ENCODE measurements around the gene TTLL3. TPM values are rescaled to one million over a fixed set of nuclear protein-coding genes. Genes with fewer than 3 reads are reported as not detected.

The TTLL3 gene
- total RNA-seq, 5 donors from 2014 or later (not counting 1 experiment from before 2014, with no cell fraction given) = 59.8 to 94.9 (median 67.4) TPM

DNA sequence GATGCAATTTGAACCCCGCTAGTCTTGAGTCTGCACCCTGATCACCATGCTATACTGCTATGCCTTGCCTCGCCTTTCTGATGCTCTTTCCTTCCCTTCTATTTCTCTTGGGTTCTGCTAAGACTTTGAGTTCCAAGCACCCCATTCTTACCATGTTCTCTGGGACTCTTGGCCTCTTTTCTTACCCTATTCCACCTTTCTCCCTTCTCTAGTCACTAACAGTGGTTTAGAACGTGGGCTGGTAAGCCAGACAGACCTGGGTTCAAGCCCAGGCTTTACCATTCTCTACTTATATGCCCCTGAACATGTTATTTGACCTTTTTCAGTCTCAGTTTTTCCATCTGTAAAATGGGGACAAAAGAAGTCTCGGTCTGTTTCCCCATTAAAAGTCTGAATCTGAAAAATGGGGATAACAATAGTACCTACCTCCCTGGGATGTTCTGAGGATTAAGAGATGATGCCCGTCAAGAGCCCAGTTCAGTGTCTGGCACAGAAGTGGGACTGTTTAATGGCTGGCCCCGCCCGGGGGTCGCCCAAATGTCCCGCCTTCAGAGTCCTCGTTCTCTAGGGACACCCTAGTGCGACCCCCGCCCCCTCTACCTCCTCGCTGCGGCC is 18.2 kb upstream of the TTLL3 start:
- ChIA-PET POLR2A (interaction anchor here (0.9 to 1.1 kb wide), 3 partner anchors 11 to 99 kb away, joined by 3 to 7 read pairs (median 4); partner anchors contain the start of gene JAGN1 (in 1 of the 2)), CTCF (interaction anchor here in 1 of 2 donors (1.1 kb wide), 2 partner anchors 16 to 100 kb away, joined by 3 read pairs; no protein-coding TSS in a partner anchor)
- peaks cover 69 to 75% (median 71%) of the 10 kb centered on the region in 3 donors for H3K4me1 Mint-ChIP-seq
- peaks cover 30 to 64% of the 10 kb centered on the region in 2 experiments for H3K4me1 ChIP-seq (ENCODE audit: control insufficient read depth in 1 of 2, extremely low read depth in 1 of 2, insufficient read depth in 2 of 2, low read length in 2 of 2)
- peaks cover 33% of the 10 kb centered on the region for H3K36me3 Mint-ChIP-seq
- H3K27ac ChIP-seq (ENCODE audit: low read length) = peak overlapping the region; percentile 87
- H3K27me3 Mint-ChIP-seq = no peaks in the 10 kb centered on the region
- DNase-seq (no peak), ATAC-seq (replicated peaks in 1 of 4) (no peak)
- H3K9me3 Mint-ChIP-seq = no peaks in the 10 kb centered on the region
- H3K4me3 Mint-ChIP-seq = peak overlapping the region; percentile 95 to 99 (median 96)
- no peaks in the 10 kb centered on the region for H3K27me3 ChIP-seq (replicated peaks in 1 of 2; ENCODE audit: control insufficient read depth in 2 of 2, extremely low read depth in 1 of 2, insufficient read depth in 2 of 2, low read length in 1 of 2)
- peaks cover 3 to 49% of the 10 kb centered on the region in 2 donors for H3K36me3 ChIP-seq (ENCODE audit: control insufficient read depth in 2 of 2, extremely low read depth in 1 of 2, insufficient read depth in 1 of 2, low read length in 1 of 2)
- WGBS (ENCODE audit: insufficient coverage) = 6% methylated on average over 12 of the region's 14 CpGs
- no peaks in the 10 kb centered on the region for H3K9me3 ChIP-seq
- H3K4me3 ChIP-seq (ENCODE audit: control insufficient read depth in 1 of 2, extremely low read depth in 1 of 2, low read length in 1 of 2) = peak overlapping the region; percentile 82 to 92
- H3K27ac Mint-ChIP-seq = peak overlapping the region; percentile 100

- Histone ChIP-seq H3K9me3 (no peaks in the 10 kb centered on the region), H3K36me3 (ENCODE audit: control insufficient read depth in 2 of 2, extremely low read depth in 1 of 2, insufficient read depth in 1 of 2, low read length in 1 of 2) (peaks cover 4 to 49% of the 10 kb centered on the region in 2 donors), H3K27me3 (replicated peaks in 1 of 2; ENCODE audit: control insufficient read depth in 2 of 2, extremely low read depth in 1 of 2, insufficient read depth in 2 of 2, low read length in 1 of 2) (no peaks in the 10 kb centered on the region), H3K27ac (ENCODE audit: low read length) (peak within 1 kb of the TSS; percentile 87), H3K4me3 (ENCODE audit: control insufficient read depth in 1 of 2, extremely low read depth in 1 of 2, low read length in 1 of 2) (peak within 1 kb of the TSS; percentile 82 to 92), H3K4me1 (ENCODE audit: control insufficient read depth in 1 of 2, extremely low read depth in 1 of 2, insufficient read depth in 2 of 2, low read length in 2 of 2) (peaks cover 29 to 57% of the 10 kb centered on the region in 2 experiments)
- Mint-ChIP-seq H3K4me1 (peaks cover 70 to 76% (median 73%) of the 10 kb centered on the region in 3 donors), H3K9me3 (no peaks in the 10 kb centered on the region), H3K36me3 (peaks cover 34% of the 10 kb centered on the region), H3K27ac (peak within 1 kb of the TSS; percentile 100), H3K27me3 (no peaks in the 10 kb centered on the region), H3K4me3 (peak within 1 kb of the TSS; percentile 95 to 99 (median 96))
- CTCF ChIA-PET = interaction anchor here (0.5 to 1.4 kb wide), 12 partner anchors 8 to 471 kb away, joined by 3 to 9 read pairs (median 3); partner anchors contain the start of gene MTMR14 (in 1 of the 2)
- 0% methylated on average over 63 of the region's 65 CpGs for WGBS (ENCODE audit: insufficient coverage)
- peak; percentile 84 to 89 (median 86) for ATAC-seq (replicated peaks in 1 of 4)
- POLR2A ChIA-PET = interaction anchor here (0.5 to 1.1 kb wide), 7 partner anchors 11 to 112 kb away, joined by 3 to 10 read pairs (median 4); partner anchors contain the start of genes JAGN1 (in 1 of the 2) and OGG1 (in 1 of the 2)
- peak; percentile 78 to 95 (median 89) for DNase-seq
Observed at GRCh38 chr3:9792405-9793160, 17.5 kb upstream of the TTLL3 start, which contains the start of the genes ARPC4 and TADA3. Gene ARPC4 (plus strand): TSS chr3:9793082. CDS start chr3:9793122, 40 bp downstream. Gene TADA3 (minus strand): TSS chr3:9792473. CDS start chr3:9791466, 1,007 bp downstream.

DNA sequence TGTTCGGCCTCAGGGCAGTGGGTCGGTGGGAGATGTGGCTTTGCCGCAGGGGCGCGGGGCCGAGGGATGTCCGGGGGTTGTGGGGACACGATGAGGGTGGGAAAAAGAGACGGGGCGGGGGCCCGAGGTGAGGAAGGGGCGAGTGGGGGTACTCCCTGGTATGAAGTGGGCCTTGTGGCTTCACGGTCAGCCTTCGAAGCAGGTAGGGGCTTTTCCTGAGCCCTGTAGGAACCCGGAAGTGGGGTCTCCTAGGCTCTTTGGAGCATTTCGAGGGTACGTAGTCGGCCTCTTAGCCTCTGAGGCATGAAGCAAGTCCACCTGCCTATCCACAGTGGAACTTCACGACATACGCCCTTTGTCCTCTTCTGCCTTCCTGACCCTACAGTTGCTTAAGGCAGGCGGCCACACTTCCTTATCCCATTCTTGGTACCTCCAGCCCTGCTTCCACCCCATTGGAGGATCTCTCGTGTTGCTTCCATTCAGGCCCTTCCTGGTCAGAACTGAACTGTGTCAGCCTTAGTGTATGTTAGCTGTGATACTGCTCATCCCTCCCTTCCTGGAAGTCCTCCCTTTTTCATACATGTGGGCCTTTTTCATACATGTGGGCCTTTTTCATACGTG is 16.8 kb upstream of the TTLL3 start:
- DNase-seq (peak in 4 of 35 experiments; percentile 13 to 52 (median 20)), ATAC-seq (replicated peaks in 1 of 4) (no peak)
- peak overlapping the region; percentile 95 to 99 (median 96) for H3K4me3 Mint-ChIP-seq
- H3K27me3 ChIP-seq (replicated peaks in 1 of 2; ENCODE audit: control insufficient read depth in 2 of 2, extremely low read depth in 1 of 2, insufficient read depth in 2 of 2, low read length in 1 of 2) = no peaks in the 10 kb centered on the region
- H3K27ac ChIP-seq (ENCODE audit: low read length) = peak overlapping the region; percentile 87
- H3K9me3 Mint-ChIP-seq = no peaks in the 10 kb centered on the region
- ChIA-PET CTCF (interaction anchor here (0.6 to 1.4 kb wide), 10 partner anchors 15 to 470 kb away, joined by 3 to 9 read pairs (median 3); partner anchors contain the start of gene MTMR14 (in 1 of the 2)), POLR2A (interaction anchor here (0.5 to 1.1 kb wide), 7 partner anchors 10 to 111 kb away, joined by 3 to 10 read pairs (median 4); partner anchors contain the start of genes JAGN1 (in 1 of the 2) and OGG1 (in 1 of the 2))
- peak overlapping the region; percentile 82 to 92 for H3K4me3 ChIP-seq (ENCODE audit: control insufficient read depth in 1 of 2, extremely low read depth in 1 of 2, low read length in 1 of 2)
- H3K9me3 ChIP-seq = no peaks in the 10 kb centered on the region
- H3K27me3 Mint-ChIP-seq = no peaks in the 10 kb centered on the region
- peak overlapping the region; percentile 100 for H3K27ac Mint-ChIP-seq
- H3K36me3 ChIP-seq (ENCODE audit: control insufficient read depth in 2 of 2, extremely low read depth in 1 of 2, insufficient read depth in 1 of 2, low read length in 1 of 2) = peaks cover 6 to 50% of the 10 kb centered on the region in 2 donors
- peaks cover 35% of the 10 kb centered on the region for H3K36me3 Mint-ChIP-seq
- WGBS (ENCODE audit: insufficient coverage) = 1% methylated on average over 19 of the region's 23 CpGs
- H3K4me1 ChIP-seq (ENCODE audit: control insufficient read depth in 1 of 2, extremely low read depth in 1 of 2, insufficient read depth in 2 of 2, low read length in 2 of 2) = peaks cover 26 to 54% of the 10 kb centered on the region in 2 experiments
- peaks cover 71 to 79% (median 74%) of the 10 kb centered on the region in 3 donors for H3K4me1 Mint-ChIP-seq

DNA sequence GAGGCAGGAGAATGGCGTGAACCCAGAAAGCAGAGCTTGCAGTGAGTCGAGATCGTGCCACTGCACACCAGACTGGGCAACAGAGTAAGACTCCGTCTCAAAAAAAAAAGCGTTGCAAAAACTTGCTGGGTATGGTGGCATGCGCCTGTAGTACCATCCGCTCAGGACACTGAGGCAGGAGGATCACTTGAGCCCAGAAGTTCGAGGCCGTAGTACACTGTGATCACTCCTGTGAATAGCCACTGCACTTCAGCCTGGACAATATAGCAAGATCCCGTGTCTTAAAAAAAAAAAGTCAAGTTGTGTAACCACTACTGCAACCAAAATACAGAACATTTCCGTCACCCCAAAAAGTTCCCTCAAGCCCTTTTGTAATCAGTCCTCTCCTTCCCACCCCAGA is 15.7 kb upstream of the TTLL3 start:
- Mint-ChIP-seq H3K4me3 (peak overlapping the region; percentile 95 to 99 (median 96)), H3K4me1 (peaks cover 69 to 76% (median 71%) of the 10 kb centered on the region in 3 donors), H3K27me3 (no peaks in the 10 kb centered on the region), H3K36me3 (peaks cover 31% of the 10 kb centered on the region), H3K9me3 (no peaks in the 10 kb centered on the region), H3K27ac (peak overlapping the region; percentile 40 to 100)
- H3K36me3 ChIP-seq (ENCODE audit: control insufficient read depth in 2 of 2, extremely low read depth in 1 of 2, insufficient read depth in 1 of 2, low read length in 1 of 2) = peaks cover 6 to 54% of the 10 kb centered on the region in 2 donors
- no peak overlapping the region for H3K4me3 ChIP-seq (ENCODE audit: control insufficient read depth in 1 of 2, extremely low read depth in 1 of 2, low read length in 1 of 2)
- H3K27me3 ChIP-seq (replicated peaks in 1 of 2; ENCODE audit: control insufficient read depth in 2 of 2, extremely low read depth in 1 of 2, insufficient read depth in 2 of 2, low read length in 1 of 2) = no peaks in the 10 kb centered on the region
- no peak overlapping the region for H3K27ac ChIP-seq (ENCODE audit: low read length)
- WGBS (ENCODE audit: insufficient coverage) = 93% methylated on average over 10 of the region's 11 CpGs
- ATAC-seq (replicated peaks in 1 of 4) = no peak
- H3K9me3 ChIP-seq = no peaks in the 10 kb centered on the region
- no peak for DNase-seq
- ChIA-PET CTCF (no interaction called here), POLR2A (no interaction called here)
- peaks cover 26 to 55% of the 10 kb centered on the region in 2 experiments for H3K4me1 ChIP-seq (ENCODE audit: control insufficient read depth in 1 of 2, extremely low read depth in 1 of 2, insufficient read depth in 2 of 2, low read length in 2 of 2)

- Mint-ChIP-seq H3K36me3 (peaks cover 34% of the 10 kb centered on the region), H3K27ac (peak overlapping the region; percentile 0 to 80), H3K4me1 (peaks cover 69% of the 10 kb centered on the region in 3 donors), H3K4me3 (peak overlapping the region; percentile 62 to 95 (median 66)), H3K9me3 (no peaks in the 10 kb centered on the region), H3K27me3 (no peaks in the 10 kb centered on the region)
- Histone ChIP-seq H3K36me3 (ENCODE audit: control insufficient read depth in 2 of 2, extremely low read depth in 1 of 2, insufficient read depth in 1 of 2, low read length in 1 of 2) (peaks cover 6 to 55% of the 10 kb centered on the region in 2 donors), H3K27ac (ENCODE audit: low read length) (no peak overlapping the region), H3K4me1 (ENCODE audit: control insufficient read depth in 1 of 2, extremely low read depth in 1 of 2, insufficient read depth in 2 of 2, low read length in 2 of 2) (peaks cover 26 to 52% of the 10 kb centered on the region in 2 experiments), H3K9me3 (no peaks in the 10 kb centered on the region), H3K27me3 (replicated peaks in 1 of 2; ENCODE audit: control insufficient read depth in 2 of 2, extremely low read depth in 1 of 2, insufficient read depth in 2 of 2, low read length in 1 of 2) (no peaks in the 10 kb centered on the region), H3K4me3 (ENCODE audit: control insufficient read depth in 1 of 2, extremely low read depth in 1 of 2, low read length in 1 of 2) (no peak overlapping the region)
- ATAC-seq (replicated peaks in 1 of 4) (no peak), DNase-seq (no peak)
- ChIA-PET CTCF (interaction anchor here (0.5 to 0.6 kb wide), 2 partner anchors 15 to 19 kb away, joined by 3 read pairs; partner anchors contain the start of gene TTLL3 (in 1 of the 2)), POLR2A (interaction anchor here in 1 of 2 donors (0.7 kb wide), 1 partner anchor 9 kb away, joined by 3 read pairs; no protein-coding TSS in a partner anchor)
- 100% methylated on average over 2 of the region's 5 CpGs for WGBS (ENCODE audit: insufficient coverage)
Observed at GRCh38 chr3:9795207-9795606, 14.9 kb upstream of the TTLL3 start.

Measured in T-cell (primary cell).